GM12878 (cell line): ENCODE data around the gene C1GALT1. TPM values are rescaled to one million over a fixed set of nuclear protein-coding genes. Genes with fewer than 3 reads are reported as not detected.

Experiments used
- ATAC-seq: fragments of 200-7000 bp; cut with Tn5 transposase; 3 replicates; pipeline ENCODE4 v1.9.1; 2020; ENCODE audit warnings: mild to moderate bottlenecking, moderate library complexity
- BruUV-seq: library from RNA; stranded (reverse); fragments of 400-500 nt; replicated peaks from 2 replicates; lab custom pipeline; 2021; lab: Mats Ljungman, UMichigan
- CTCF ChIA-PET: fragments of 300-600 bp; sonication (Branson Sonifier 250); formaldehyde crosslinking; extraction: SDS; loops from one replicate; lab custom pipeline; 2021; ENCODE audit warnings: inconsistent platforms; lab: Yijun Ruan, JAX
- POLR2A ChIA-PET: fragments of 350-600 bp; formaldehyde crosslinking; extraction: SDS; loops from one replicate; lab custom pipeline; 2021; ENCODE audit warnings: inconsistent platforms; lab: Charles Lee
- RAD21 ChIA-PET: fragments of 300-600 bp; sonication (Branson Sonifier 250); formaldehyde crosslinking; loops from one replicate; lab custom pipeline; 2023; ENCODE audit warnings: antibody characterized with exemption; ENCODE audit not compliant: unreplicated experiment; lab: Charles Lee
- SMC1A ChIA-PET: fragments of 300-600 bp; sonication (Branson Sonifier 250); formaldehyde crosslinking; loops from one replicate; lab custom pipeline; 2023; ENCODE audit not compliant: unreplicated experiment, uncharacterized antibody; lab: Charles Lee
- DNase-seq: peaks from one replicate; pipeline ENCODE4 v3.0.0-alpha.2; 2011; ENCODE audit warnings: low read depth, low spot score
- FAIRE-seq: peaks from 3 replicates; lab custom pipeline; 2011; peaks lifted over from hg19 to GRCh38; lab: Jason Lieb, UNC
- H2AFZ ChIP-seq: 2 replicates; pipeline ENCODE4 v1.6.0; 2011; ENCODE audit warnings: low read depth, low read length, control low read depth; ENCODE audit not compliant: control insufficient read depth
- H3K27ac ChIP-seq: 2 replicates; pipeline ENCODE4 v1.5.1; 2011; ENCODE audit warnings: control low read depth; ENCODE audit not compliant: control insufficient read depth, insufficient read depth
- H3K27me3 ChIP-seq, 2 experiments: replicated peaks in 1 of 2; 2 replicates each; pipeline versions ENCODE4 v1.6.0 to v1.6.1; 2011; ENCODE audit warnings: low read length in 1 of 2; ENCODE audit not compliant: control insufficient read depth in 2 of 2, insufficient read depth in 2 of 2
- H3K36me3 ChIP-seq, 2 experiments: 2 replicates each; pipeline ENCODE4 v1.5.1; 2011; ENCODE audit warnings: low read length in 1 of 2; ENCODE audit not compliant: control insufficient read depth in 2 of 2, insufficient read depth in 2 of 2
- H3K4me1 ChIP-seq: 2 replicates; pipeline ENCODE4 v1.6.1; 2011; ENCODE audit warnings: mild to moderate bottlenecking, low read length, moderate library complexity, mixed read lengths; ENCODE audit not compliant: control insufficient read depth, insufficient read depth
- H3K4me2 ChIP-seq: 2 replicates; pipeline ENCODE4 v1.6.0; 2011; ENCODE audit warnings: control low read depth; ENCODE audit not compliant: control insufficient read depth, insufficient read depth
- H3K4me3 ChIP-seq: fragments of 200-600 bp; sonication (generic); 2 replicates; pipeline ENCODE4 v1.5.1; 2016
- H3K79me2 ChIP-seq: 2 replicates; pipeline ENCODE4 v1.6.0; 2011; ENCODE audit warnings: low read length; ENCODE audit not compliant: control insufficient read depth, insufficient read depth
- H3K9ac ChIP-seq: 2 replicates; pipeline ENCODE4 v1.8.0; 2011; ENCODE audit warnings: low read length, control low read depth, mixed read lengths; ENCODE audit not compliant: control insufficient read depth, insufficient read depth
- H3K9me3 ChIP-seq: replicated peaks from 3 replicates; pipeline ENCODE4 v1.5.1; 2011; ENCODE audit warnings: mild to moderate bottlenecking, low read length; ENCODE audit not compliant: control insufficient read depth, insufficient read depth
- H4K20me1 ChIP-seq: 2 replicates; pipeline ENCODE4 v1.6.0; 2011; ENCODE audit not compliant: control insufficient read depth, insufficient read depth
- CEBPB ChIP-seq, 2 experiments: fragments of 150-350 bp in 1 of 2; IDR thresholded peaks; 2 replicates each; pipeline ENCODE4 v1.6.1; 2012 to 2014; ENCODE audit warnings: low read depth in 2 of 2, low read length in 2 of 2, borderline replicate concordance in 1 of 2, inconsistent platforms in 1 of 2
- EED ChIP-seq: sonication (generic); IDR thresholded peaks from 2 replicates; pipeline ENCODE4 v1.6.1; 2016; ENCODE audit warnings: antibody characterized with exemption, low read depth
- FOS ChIP-seq: IDR thresholded peaks from 3 replicates; pipeline ENCODE4 v1.6.1; 2011; ENCODE audit warnings: borderline replicate concordance; ENCODE audit not compliant: insufficient read length; ENCODE audit errors: extremely low read depth
- IKZF1 ChIP-seq: fragments of 450-650 bp; conservative IDR thresholded peaks from 2 replicates; pipeline ENCODE4 v1.6.1; 2017; ENCODE audit warnings: antibody characterized with exemption, mild to moderate bottlenecking
- MEF2B ChIP-seq: fragments of 450-650 bp; IDR thresholded peaks from 2 replicates; pipeline ENCODE4 v1.6.1; 2018; ENCODE audit warnings: mild to moderate bottlenecking, moderate library complexity; ENCODE audit not compliant: partially characterized antibody, poor library complexity, severe bottlenecking
- MTA2 ChIP-seq: fragments of 450-650 bp; IDR thresholded peaks from 2 replicates; pipeline ENCODE4 v1.6.1; 2016; ENCODE audit warnings: low read depth, mild to moderate bottlenecking, moderate library complexity
- NFYB ChIP-seq: IDR thresholded peaks from 2 replicates; pipeline ENCODE4 v1.6.1; 2011; ENCODE audit warnings: low read depth, mild to moderate bottlenecking, low read length, improper control_type of control experiment, moderate library complexity; ENCODE audit not compliant: insufficient read depth
- NR2C2 ChIP-seq: IDR thresholded peaks from 2 replicates; pipeline ENCODE4 v1.6.1; 2011; ENCODE audit warnings: borderline replicate concordance, low read depth; ENCODE audit not compliant: control insufficient read depth, insufficient read length
- POLR2A ChIP-seq: IDR thresholded peaks from 2 replicates; pipeline ENCODE4 v1.6.1; 2011; ENCODE audit warnings: low read depth, mild to moderate bottlenecking, low read length
- POLR2AphosphoS5 ChIP-seq: IDR thresholded peaks from 2 replicates; pipeline ENCODE4 v1.6.1; 2011; ENCODE audit warnings: mild to moderate bottlenecking, low read length, inconsistent platforms
- RUNX3 ChIP-seq: IDR thresholded peaks from 2 replicates; pipeline ENCODE4 v1.6.1; 2012; ENCODE audit warnings: low read length, inconsistent platforms
- SPI1 ChIP-seq: IDR thresholded peaks from 2 replicates; pipeline ENCODE4 v1.6.1; 2011; ENCODE audit warnings: low read depth, mild to moderate bottlenecking, low read length, moderate library complexity, borderline replicate concordance; ENCODE audit not compliant: insufficient read depth
- WRNIP1 ChIP-seq: IDR thresholded peaks from 2 replicates; pipeline ENCODE4 v1.6.1; 2011; ENCODE audit warnings: low read depth, low read length, improper control_type of control experiment, borderline replicate concordance
- ZNF207 ChIP-seq: fragments of 450-650 bp; IDR thresholded peaks from 2 replicates; pipeline ENCODE4 v1.6.1; 2014; ENCODE audit warnings: antibody characterized with exemption, mild to moderate bottlenecking, borderline replicate concordance
- ZNF274 ChIP-seq: IDR thresholded peaks from one replicate; pipeline ENCODE4 v1.8.0; 2011; ENCODE audit not compliant: insufficient read length, insufficient read depth
- ZNF622 ChIP-seq: fragments of 450-650 bp; IDR thresholded peaks from 2 replicates; pipeline ENCODE4 v1.6.1; 2017; ENCODE audit warnings: mild to moderate bottlenecking, inconsistent platforms
- WGBS: methylation state at CpG from one replicate; pipeline ENCODE4 v1.1.6; 2016; ENCODE audit warnings: low lambda C conversion rate; ENCODE audit not compliant: insufficient replicate concordance, insufficient coverage; ENCODE audit errors: missing lambda C conversion rate; 5-methylcytosine and 5-hydroxymethylcytosine counted together
- in situ Hi-C: fragments of 300-500 bp; cut with MboI; formaldehyde crosslinking; loops from 9 replicates; pipeline ENCODE4 v1.14.3; 2018; ENCODE audit warnings: mixed read lengths
- intact Hi-C: fragments of 100-400 bp; cut with micrococcal nuclease; formaldehyde crosslinking; loops from one replicate; pipeline ENCODE4 v1.14.2; 2022; ENCODE audit not compliant: unreplicated experiment
- polyA plus RNA-seq, 11 experiments: library from polyadenylated mRNA; depleted of rRNA in 4 of 11; unstranded in 6 of 11; stranded (reverse) in 5 of 11; fragments of >200 nt; fragmentation: Nextera tagmentation in 4 of 11; fragmentation: Illumina TruSeq in 1 of 11; extraction: Ambion mirVana in 4 of 11; extraction: Trizol in 1 of 11; gene quantifications; 1 replicate in 1 of 11; 2 replicates in 10 of 11; pipeline versions ENCODE4 v1.2.1 to v1.2.3, GENCODE V29; 2011 to 2016; ENCODE audit warnings: inconsistent platforms in 2 of 11, missing spikeins in 2 of 11, low read depth in 1 of 11
- total RNA-seq, 4 experiments: library from RNA; depleted of rRNA in 3 of 4; stranded (reverse); fragments of >200 nt in 3 of 4; fragmentation: Illumina TruSeq in 1 of 4; extraction: Trizol in 1 of 4; gene quantifications; 2 replicates each; pipeline versions ENCODE4 v1.2.1 to v1.2.3, GENCODE V29; 2013 to 2021
- TF ChIP-seq, protein P1 (sequence below): fragments of 450-650 bp; formaldehyde crosslinking; IDR thresholded peaks from 2 replicates; pipeline ENCODE4 v1.4.0; 2020; ENCODE audit warnings: mild to moderate bottlenecking, moderate library complexity
- TF ChIP-seq, protein P2 (sequence below): IDR thresholded peaks from 2 replicates; pipeline ENCODE4 v1.6.1; 2011; ENCODE audit warnings: mild to moderate bottlenecking, low read depth, low read length, moderate library complexity; ENCODE audit not compliant: insufficient replicate concordance

The C1GALT1 gene
- total and polyA plus RNA-seq, 10 of the 15 experiments (the other 5 are each of a cell fraction or from before 2014, with no cell fraction given), result 1.6 to 25.0 (median 8.5) TPM

DNA sequence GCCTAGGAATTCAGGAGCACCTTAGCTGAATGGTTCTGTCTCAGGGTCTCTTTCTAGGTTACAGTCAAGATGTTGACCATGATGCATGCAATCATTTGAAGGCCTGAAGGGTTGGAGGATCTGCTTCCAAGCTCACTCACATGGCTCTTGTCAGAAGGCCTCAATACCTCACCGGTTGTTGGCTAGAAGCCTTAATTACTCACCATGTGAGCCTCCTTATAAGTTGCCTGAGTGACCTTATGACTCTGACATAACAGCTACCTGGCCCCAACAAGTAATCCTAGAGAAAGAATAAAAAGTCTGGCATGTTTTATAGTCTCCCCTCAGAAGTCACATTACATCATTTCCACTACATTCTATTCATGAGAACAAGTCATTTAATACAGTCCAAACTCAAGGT is 3.4 kb upstream of the C1GALT1 start:
- BruUV-seq, result no TSS peak
- FAIRE-seq (no peak), ATAC-seq (no peak), DNase-seq (no peak)
- no peak overlapping the region for H3K4me2 ChIP-seq
- peaks cover 14% of the 10 kb centered on the region for H3K79me2 ChIP-seq
- H3K27me3 ChIP-seq, result no peaks in the 10 kb centered on the region
- RAD21 ChIA-PET, result no interaction called here
- POLR2A ChIA-PET, result no interaction called here
- H3K9me3 ChIP-seq, result no peaks in the 10 kb centered on the region
- WGBS, result 92% methylated on average over 1 of the region's 1 CpG
- SMC1A ChIA-PET, result interaction anchor here (0.8 kb wide), 1 partner anchor 79 kb away, joined by 3 read pairs; no protein-coding TSS in a partner anchor
- no peak overlapping the region for H3K9ac ChIP-seq
- intact Hi-C loops (no loop called here), in situ Hi-C loops (no loop called here)
- no peaks in the 10 kb centered on the region for H3K36me3 ChIP-seq
- TF ChIP-seq MTA2 (no peak), RUNX3 (no peak), FOS (no peak), NR2C2 (no peak), POLR2AphosphoS5 (no peak), ZNF207 (no peak), ZNF622 (no peak), MEF2B (no peak), NFYB (no peak), POLR2A (no peak), SPI1 (no peak), IKZF1 (no peak), EED (no peak), CEBPB (IDR thresholded peaks at IDR 0.05; ENCODE audit: borderline replicate concordance in 1 of 2, low read depth in 2 of 2, low read length in 2 of 2) (no peak), WRNIP1 (no peak), ZNF274 (no peak)
- TF ChIP-seq, protein P1, sequence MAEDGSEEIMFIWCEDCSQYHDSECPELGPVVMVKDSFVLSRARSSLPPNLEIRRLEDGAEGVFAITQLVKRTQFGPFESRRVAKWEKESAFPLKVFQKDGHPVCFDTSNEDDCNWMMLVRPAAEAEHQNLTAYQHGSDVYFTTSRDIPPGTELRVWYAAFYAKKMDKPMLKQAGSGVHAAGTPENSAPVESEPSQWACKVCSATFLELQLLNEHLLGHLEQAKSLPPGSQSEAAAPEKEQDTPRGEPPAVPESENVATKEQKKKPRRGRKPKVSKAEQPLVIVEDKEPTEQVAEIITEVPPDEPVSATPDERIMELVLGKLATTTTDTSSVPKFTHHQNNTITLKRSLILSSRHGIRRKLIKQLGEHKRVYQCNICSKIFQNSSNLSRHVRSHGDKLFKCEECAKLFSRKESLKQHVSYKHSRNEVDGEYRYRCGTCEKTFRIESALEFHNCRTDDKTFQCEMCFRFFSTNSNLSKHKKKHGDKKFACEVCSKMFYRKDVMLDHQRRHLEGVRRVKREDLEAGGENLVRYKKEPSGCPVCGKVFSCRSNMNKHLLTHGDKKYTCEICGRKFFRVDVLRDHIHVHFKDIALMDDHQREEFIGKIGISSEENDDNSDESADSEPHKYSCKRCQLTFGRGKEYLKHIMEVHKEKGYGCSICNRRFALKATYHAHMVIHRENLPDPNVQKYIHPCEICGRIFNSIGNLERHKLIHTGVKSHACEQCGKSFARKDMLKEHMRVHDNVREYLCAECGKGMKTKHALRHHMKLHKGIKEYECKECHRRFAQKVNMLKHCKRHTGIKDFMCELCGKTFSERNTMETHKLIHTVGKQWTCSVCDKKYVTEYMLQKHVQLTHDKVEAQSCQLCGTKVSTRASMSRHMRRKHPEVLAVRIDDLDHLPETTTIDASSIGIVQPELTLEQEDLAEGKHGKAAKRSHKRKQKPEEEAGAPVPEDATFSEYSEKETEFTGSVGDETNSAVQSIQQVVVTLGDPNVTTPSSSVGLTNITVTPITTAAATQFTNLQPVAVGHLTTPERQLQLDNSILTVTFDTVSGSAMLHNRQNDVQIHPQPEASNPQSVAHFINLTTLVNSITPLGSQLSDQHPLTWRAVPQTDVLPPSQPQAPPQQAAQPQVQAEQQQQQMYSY (CRISPR knock-in tag), result no peak
- TF ChIP-seq, protein P2, sequence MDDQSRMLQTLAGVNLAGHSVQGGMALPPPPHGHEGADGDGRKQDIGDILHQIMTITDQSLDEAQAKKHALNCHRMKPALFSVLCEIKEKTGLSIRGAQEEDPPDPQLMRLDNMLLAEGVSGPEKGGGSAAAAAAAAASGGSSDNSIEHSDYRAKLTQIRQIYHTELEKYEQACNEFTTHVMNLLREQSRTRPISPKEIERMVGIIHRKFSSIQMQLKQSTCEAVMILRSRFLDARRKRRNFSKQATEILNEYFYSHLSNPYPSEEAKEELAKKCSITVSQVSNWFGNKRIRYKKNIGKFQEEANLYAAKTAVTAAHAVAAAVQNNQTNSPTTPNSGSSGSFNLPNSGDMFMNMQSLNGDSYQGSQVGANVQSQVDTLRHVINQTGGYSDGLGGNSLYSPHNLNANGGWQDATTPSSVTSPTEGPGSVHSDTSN, result no peak
- H2AFZ ChIP-seq, result no peak overlapping the region
- no peak overlapping the region for H3K27ac ChIP-seq
- H3K4me1 ChIP-seq, result peaks cover 3% of the 10 kb centered on the region
- CTCF ChIA-PET, result no interaction called here
- H4K20me1 ChIP-seq, result no peaks in the 10 kb centered on the region
- H3K4me3 ChIP-seq, result no peak overlapping the region
